Heart right ventricle (tissue), 16 donors: ENCODE measurements around the gene RAG2. TPM values are rescaled to one million over a fixed set of nuclear protein-coding genes. Genes with fewer than 3 reads are reported as not detected.

Experiments
- ATAC-seq, 8 donors: fragments of 200-7000 bp; cut with Tn5 transposase; one replicate each; pipeline ENCODE4 v1.9.1; 2020; ENCODE audit warnings: mild to moderate bottlenecking in 8 of 8, moderate library complexity in 8 of 8, moderate number of reproducible peaks in 1 of 8
- DNase-seq, 2 donors: peaks; one replicate each; pipeline ENCODE4 v3.0.0-alpha.2; 2020
- H3K27ac ChIP-seq, 10 donors: fragments of 200-600 bp; sonication (generic) in 2 of 10; one replicate each; pipeline versions ENCODE4 v1.5.0 to v1.8.0; 2020 to 2022; ENCODE audit warnings: mild to moderate bottlenecking in 3 of 10
- H3K27me3 ChIP-seq, 7 donors: fragments of 200-600 bp; one replicate each; pipeline ENCODE4 v1.8.0; 2021 to 2022; ENCODE audit warnings: mild to moderate bottlenecking in 2 of 7
- H3K36me3 ChIP-seq, 9 donors: fragments of 200-600 bp; sonication (generic) in 1 of 9; one replicate each; pipeline versions ENCODE4 v1.5.0 to v1.8.0; 2020 to 2022; ENCODE audit warnings: mild to moderate bottlenecking in 2 of 9
- H3K4me1 ChIP-seq, 9 donors: fragments of 200-600 bp; sonication (generic) in 1 of 9; one replicate each; pipeline versions ENCODE4 v1.5.0 to v1.8.0; 2020 to 2022; ENCODE audit warnings: mild to moderate bottlenecking in 4 of 9
- H3K4me3 ChIP-seq, 10 donors: fragments of 200-600 bp; sonication (generic) in 2 of 10; one replicate each; pipeline versions ENCODE4 v1.5.0 to v1.8.0; 2020 to 2022; ENCODE audit warnings: mild to moderate bottlenecking in 7 of 10, moderate library complexity in 2 of 10
- H3K9me3 ChIP-seq, 11 donors: fragments of 200-600 bp in 10 of 11; sonication (generic) in 2 of 11; one replicate each; pipeline versions ENCODE4 v1.5.0 to v1.8.0; 2013 to 2022; ENCODE audit warnings: mild to moderate bottlenecking in 2 of 11, control low read depth in 1 of 11, moderate library complexity in 1 of 11
- CTCF ChIP-seq, 9 donors: fragments of 200-600 bp; sonication (generic) in 2 of 9; IDR thresholded peaks; one replicate each; pipeline versions ENCODE4 v1.5.0 to v1.8.0; 2021 to 2022; ENCODE audit warnings: antibody characterized with exemption in 9 of 9, mild to moderate bottlenecking in 5 of 9, moderate library complexity in 1 of 9
- WGBS, 2 donors: extraction: QIAGEN DNeasy Blood & Tissue Kit; methylation state at CpG; one replicate each; pipeline ENCODE4 v1.1.7; 2013; ENCODE audit warnings: inconsistent platforms in 1 of 2; 5-methylcytosine and 5-hydroxymethylcytosine counted together
- intact Hi-C, 10 donors: fragments of 100-400 bp; cut with DNase I; formaldehyde crosslinking; loops; one replicate each; pipeline versions ENCODE4 v1.11.1 to v1.14.2; 2022
- long read RNA-seq, 3 donors: library from polyadenylated mRNA; unstranded; transcript quantifications; one replicate each; pipeline ENCODE4 v2.0.0, GENCODE V29; 2020 to 2021
- polyA plus RNA-seq, 2 donors: library from polyadenylated mRNA; stranded (reverse); fragments of 200-250 nt; gene quantifications; one replicate each; pipeline ENCODE4 v1.2.3, GENCODE V29; 2013
- total RNA-seq, 10 donors: library from RNA; stranded (reverse); fragmentation: NEBNext Ultra II Directional in 3 of 10; extraction: Animal tissue kit (Norgen Biotek cat#: 25700) in 3 of 10; gene quantifications; one replicate each; pipeline versions ENCODE4 v1.2.1 to v1.2.4, GENCODE V29; 2021 to 2023
- donor health status: Arrhythmogenic right ventricular cardiomyopathy.
- donor health status: ischemic (EF 13 %, LVEDD 7.1; RV severe dilation, severe dysfunction).
- donor health status: healthy with polysubstance abuse.
- donor health status: DM: no; HTN: yes; CAD: no.
- donor health status: DM: no; HTN: no; CAD: no.
- donor health status: ischemic (EF 25% LVEDD 6.9; RV normal size, moderate dysfunction).
- donor health status: ischemic (EF 25% LVEDD 5.7; RV mildly dilated, moderate dysfunction).
- donor health status: healthy.
- donor health status: DM: yes; HTN: yes; CAD: no.
- donor health status: Ischemic cardiomyopathy.
- donor health status: ischemic (EF 35%, LVEDD 5.7; RV mildly dilated, moderate dysfunction).
- donor health status: nonischemic (EF 11% LVEDD 7.7; RV severe dilation, severe dysfunction).
- donor health status: DM: yes; HTN: yes; CAD: no.
- donor health status: PGD.
- donor health status: ischemic (EF 29% LVEDD 5.4; RV normal size, mild dysfunction).
- donor health status: nonischemic (EF 23%, LVEDD 6.1; RV moderate dilation, normal function).

The RAG2 gene
- total RNA-seq: not detected
- polyA plus RNA-seq: not detected
- long read RNA-seq, donor 1: 0 reads
- long read RNA-seq, donor 2: 0 reads
- long read RNA-seq, donor 3: 0 reads

GRCh38 chr11:36598051-36598450, at the start of gene RAG2:
Gene RAG2, minus strand, starts transcription at chr11:36598236. Its CDS starts 4,068 bp downstream, at chr11:36594168.
- Histone ChIP-seq H3K9me3 (no peaks in the 10 kb centered on the region), H3K4me1 (peaks cover 0 to 18% (median 14%) of the 10 kb centered on the region in 9 donors), H3K27me3 (no peaks in the 10 kb centered on the region), H3K36me3 (peaks cover 0 to 7% (median 0%) of the 10 kb centered on the region in 9 donors), H3K27ac (no peak within 1 kb of the TSS), H3K4me3 (no peak within 1 kb of the TSS)
- intact Hi-C loops: no loop called here
- TF ChIP-seq CTCF (IDR thresholded peaks at IDR 0.05): no peak
- 83 to 91% methylated on average over 2 of the region's 2 CpGs for WGBS, 2 donors
- DNase-seq (no peak), ATAC-seq (no peak)

GRCh38 chr11:36638556-36638955, 40.5 kb upstream of the RAG2 start:
- no peak for TF ChIP-seq CTCF (IDR thresholded peaks at IDR 0.05)
- intact Hi-C loops: no loop called here
- no peak for ATAC-seq

GRCh38 chr11:36635066-36635862, 37.2 kb upstream of the RAG2 start:
- peaks cover 0 to 8% (median 0%) of the 10 kb centered on the region in 9 donors for H3K4me1 ChIP-seq
- H3K9me3 ChIP-seq: peaks cover 0 to 4% (median 0%) of the 10 kb centered on the region in 11 donors
- no peaks in the 10 kb centered on the region for H3K27me3 ChIP-seq
- intact Hi-C loops: no loop called here
- no peak for TF ChIP-seq CTCF (IDR thresholded peaks at IDR 0.05)
- no peak overlapping the region for H3K4me3 ChIP-seq
- H3K27ac ChIP-seq: peak overlapping the region in 4 of 10 donors; percentile 35 to 59 (median 51)
- H3K36me3 ChIP-seq: peaks cover 0 to 34% (median 6%) of the 10 kb centered on the region in 9 donors
- DNase-seq: no peak
- peak in 1 of 8 donors; percentile 54 for ATAC-seq
- 68 to 78% methylated on average over 4 of the region's 4 CpGs for WGBS, 2 donors

More at GRCh38 chr11:36638556-36638955, 40.5 kb upstream of the RAG2 start:
- Histone ChIP-seq H3K27ac (no peak overlapping the region), H3K36me3 (peaks cover 0 to 28% (median 5%) of the 10 kb centered on the region in 9 donors), H3K27me3 (no peaks in the 10 kb centered on the region), H3K9me3 (peaks cover 0 to 6% (median 0%) of the 10 kb centered on the region in 11 donors), H3K4me1 (peaks cover 0 to 8% (median 0%) of the 10 kb centered on the region in 9 donors), H3K4me3 (no peak overlapping the region)
- 72 to 75% methylated on average over 2 of the region's 2 CpGs for WGBS, 2 donors
- DNase-seq: no peak

- Histone ChIP-seq H3K9me3 (no peaks in the 10 kb centered on the region), H3K36me3 (peaks cover 0 to 25% (median 0%) of the 10 kb centered on the region in 9 donors), H3K4me1 (peaks cover 0 to 8% (median 0%) of the 10 kb centered on the region in 9 donors), H3K4me3 (no peak overlapping the region), H3K27me3 (no peaks in the 10 kb centered on the region), H3K27ac (no peak overlapping the region)
- ATAC-seq (no peak), DNase-seq (no peak)
- WGBS, 2 donors: 90 to 91% methylated on average over 2 of the region's 2 CpGs
- intact Hi-C loops: no loop called here
- no peak for TF ChIP-seq CTCF (IDR thresholded peaks at IDR 0.05)
Measured at GRCh38 chr11:36631774-36632173, 33.7 kb upstream of the RAG2 start.
